HG03175 (cell line): ENCODE results near the gene MRPL28.
"Not testable (repeated sequence)": the region's sequence is repeated elsewhere in the genome, so short reads cannot be mapped to it uniquely, and the experiment has no call there.

Source experiments
- ATAC-seq: cut with Tn5 transposase; IDR thresholded peaks from one replicate; pipeline ENCODE4 v1.9.1; 2021; ENCODE audit warnings: mild to moderate bottlenecking, moderate library complexity; ENCODE audit not compliant: unreplicated experiment

The MRPL28 gene

DNA sequence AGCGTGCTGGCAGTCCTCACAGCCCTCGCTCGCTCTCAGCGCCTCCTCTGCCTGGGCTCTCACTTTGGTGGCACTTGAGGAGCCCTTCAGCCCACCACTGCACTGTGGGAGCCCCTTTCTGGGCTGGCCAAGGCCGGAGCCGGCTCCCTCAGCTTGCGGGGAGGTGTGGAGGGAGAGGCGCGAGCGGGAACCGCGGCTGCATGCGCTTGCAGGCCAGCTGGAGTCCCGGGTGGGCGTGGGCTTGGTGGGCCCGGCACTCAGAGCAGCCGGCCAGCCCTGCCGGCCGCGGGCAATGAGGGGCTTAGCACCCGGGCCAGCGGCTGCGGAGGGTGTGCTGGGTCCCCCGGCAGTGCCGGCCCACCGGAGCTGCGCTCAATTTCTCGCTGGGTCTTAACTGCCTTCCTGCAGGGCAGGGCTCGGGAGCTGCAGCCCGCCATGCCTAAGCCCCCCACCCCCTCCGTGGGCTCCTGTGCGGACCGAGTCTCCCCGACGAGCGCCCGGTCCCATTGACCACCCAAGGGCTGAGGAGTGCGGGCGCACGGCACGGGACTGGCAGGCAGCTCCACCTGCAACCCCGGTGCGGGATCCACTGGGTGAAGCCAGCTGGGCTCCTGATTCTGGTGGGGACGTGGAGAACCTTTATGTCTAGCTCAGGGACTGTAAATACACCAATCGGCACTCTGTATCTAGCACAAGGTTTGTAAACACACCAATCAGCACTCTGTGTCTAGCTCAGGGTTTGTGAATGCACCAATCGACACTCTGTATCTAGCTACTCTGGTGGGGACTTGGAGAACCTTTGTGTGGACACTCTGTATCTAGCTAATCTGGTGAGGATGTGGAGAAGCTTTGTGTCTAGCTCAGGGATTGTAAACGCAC is 29.0 kb downstream of the MRPL28 start:
- not testable (repeated sequence) for ATAC-seq

DNA sequence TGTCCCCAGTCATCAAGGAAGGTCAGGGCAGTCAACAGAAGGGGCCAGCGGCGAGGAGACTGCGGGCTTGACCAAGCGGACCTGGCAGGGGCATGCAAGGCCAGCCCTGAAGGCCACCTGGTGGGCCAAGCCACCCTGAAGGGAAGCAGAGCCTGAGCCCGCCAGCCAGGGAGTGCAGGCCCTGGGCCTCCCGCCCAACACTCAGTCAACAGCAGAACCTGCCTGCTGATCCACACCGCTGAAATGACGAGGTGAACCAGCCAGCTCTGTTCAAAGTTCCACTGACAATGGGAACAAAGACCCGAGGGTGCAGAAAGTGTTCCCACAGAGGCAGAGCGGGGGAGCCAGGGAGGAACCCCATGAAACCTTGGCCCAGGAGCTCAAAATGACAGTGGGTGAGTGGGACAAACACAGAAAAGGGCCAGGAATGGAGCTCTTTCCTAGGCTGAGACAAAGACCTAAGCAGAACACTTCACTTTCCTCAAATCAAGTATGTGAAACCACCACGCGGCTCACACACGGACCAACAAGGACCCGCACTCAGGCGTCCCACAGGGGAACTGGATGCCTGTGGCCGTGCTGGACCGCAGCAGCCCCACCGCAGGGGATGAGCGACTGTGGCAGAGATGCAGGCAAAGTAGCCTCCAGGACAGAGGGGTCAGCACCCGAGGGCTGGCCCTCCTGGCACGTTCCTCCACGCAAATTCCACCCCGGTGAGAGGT is 29.8 kb downstream of the MRPL28 start:
- no peak for ATAC-seq

DNA sequence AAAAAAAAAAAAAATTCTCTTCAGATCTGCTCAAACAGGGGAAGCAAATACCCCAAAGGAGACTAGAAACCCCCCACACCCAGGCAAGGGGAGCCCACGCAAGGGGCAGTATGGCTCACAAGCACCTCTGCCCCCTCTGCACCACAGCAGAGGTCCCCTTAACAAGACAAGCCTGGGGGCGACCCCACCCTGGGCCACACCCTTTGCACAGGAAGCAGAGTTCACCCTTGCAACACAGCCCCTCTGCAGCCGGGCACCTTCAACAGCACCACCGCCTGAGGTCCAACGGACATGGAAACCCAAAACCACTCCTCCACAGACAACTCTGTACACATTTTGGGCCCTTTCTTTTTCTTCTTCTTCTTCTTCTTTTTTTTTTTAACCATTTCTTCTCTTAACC is 30.7 kb downstream of the MRPL28 start:
- ATAC-seq = no peak

DNA sequence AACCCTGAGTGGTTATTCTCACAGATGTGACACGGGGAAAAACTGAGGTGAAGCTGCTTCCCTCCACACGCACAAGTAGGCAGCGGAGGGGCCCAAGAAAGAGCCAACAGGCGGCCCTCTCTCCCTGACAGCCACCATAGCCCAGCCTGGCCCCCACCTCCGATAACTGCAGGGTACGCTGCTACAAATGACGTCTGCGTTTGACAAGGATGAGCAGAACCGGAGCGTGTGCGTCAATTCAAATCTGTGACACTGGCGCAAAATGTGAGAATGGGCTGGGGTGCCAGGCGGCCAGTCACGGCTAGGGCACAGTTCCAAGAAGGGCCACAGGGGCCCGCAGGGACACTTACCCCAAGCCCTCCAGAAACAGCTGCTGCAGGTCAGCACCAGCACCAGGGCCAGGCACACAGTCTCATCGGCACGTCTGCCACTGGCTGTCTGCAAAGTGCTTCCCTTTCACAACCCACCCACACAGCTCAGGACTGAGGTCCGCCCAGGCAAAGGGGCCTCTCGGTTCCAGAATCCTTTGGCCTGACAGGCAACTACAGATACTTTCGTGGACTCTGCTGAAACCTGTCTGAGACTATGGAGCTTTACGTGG is 32.3 kb downstream of the MRPL28 start:
- no peak for ATAC-seq

DNA sequence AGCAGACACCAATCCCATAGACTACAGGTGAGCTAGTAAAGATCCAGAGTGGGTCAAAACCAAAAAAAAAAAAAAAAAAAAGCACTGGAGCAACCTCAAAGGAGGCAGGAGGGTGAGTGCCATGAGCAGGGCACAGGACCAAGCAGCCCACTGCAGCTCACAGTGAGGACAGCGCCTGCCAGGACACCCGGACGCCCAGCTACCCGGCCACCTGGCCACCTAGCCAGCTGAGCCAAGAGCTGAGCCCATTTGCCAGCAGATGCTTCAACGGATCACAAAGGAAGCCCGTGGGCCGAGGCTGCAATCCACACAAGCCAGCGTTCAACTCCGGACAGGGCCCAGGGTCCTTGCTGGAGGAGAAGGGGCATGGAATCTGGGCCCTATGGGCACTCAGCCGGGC is 32.9 kb downstream of the MRPL28 start:
- ATAC-seq = no peak

DNA sequence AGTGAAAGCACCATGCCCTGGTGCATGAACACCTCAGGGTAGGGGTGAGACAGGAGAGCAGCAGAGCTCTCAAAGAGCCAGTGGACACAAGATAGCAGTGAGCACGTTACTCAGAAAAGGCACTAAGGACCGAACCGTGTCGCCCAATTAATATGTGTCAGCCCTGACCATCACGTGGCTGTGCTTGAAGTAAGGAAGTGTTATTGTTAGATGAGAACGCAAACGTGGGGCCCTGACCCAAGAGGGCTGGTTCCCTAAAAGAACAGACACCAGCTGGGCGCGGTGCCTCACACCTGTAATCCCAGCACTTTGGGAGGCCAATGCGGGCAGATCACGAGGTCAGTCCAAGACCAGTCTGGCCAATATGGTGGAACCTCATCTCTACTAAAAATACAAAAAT is 34.1 kb downstream of the MRPL28 start:
- ATAC-seq = no peak

DNA sequence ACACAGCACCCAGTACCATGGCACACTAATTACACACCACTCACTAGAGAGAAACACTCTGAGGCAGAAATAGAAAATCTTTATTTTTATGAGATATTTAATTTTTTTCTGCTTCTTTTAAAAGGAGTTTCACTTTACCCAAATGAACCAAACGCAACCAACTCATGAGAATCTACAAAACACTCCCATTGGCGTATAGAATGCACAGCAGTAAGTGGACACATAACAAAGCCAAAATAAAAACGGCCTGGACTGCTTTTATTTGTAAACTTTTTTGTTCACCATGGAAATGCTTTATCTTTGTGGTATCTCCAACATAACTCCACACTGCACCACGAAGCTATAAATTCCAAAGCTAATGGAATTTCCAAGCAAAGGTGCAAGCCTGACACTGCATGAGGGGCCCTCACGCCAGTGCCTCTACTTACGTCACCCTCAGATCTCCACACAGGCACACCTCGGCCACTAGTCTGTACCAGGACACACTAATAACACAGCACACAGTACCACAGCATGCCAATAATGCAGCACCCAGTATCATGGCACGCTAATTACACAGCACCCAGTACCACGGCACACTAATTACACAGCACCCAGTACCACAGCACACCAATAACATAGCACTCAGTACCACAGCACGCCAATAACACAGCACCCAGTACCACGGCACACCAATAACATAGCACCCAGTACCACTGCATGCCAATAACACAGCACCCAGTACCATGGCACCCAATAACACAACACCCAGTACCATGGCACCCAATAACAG is 35.3 kb downstream of the MRPL28 start:
- not testable (repeated sequence) for ATAC-seq

DNA sequence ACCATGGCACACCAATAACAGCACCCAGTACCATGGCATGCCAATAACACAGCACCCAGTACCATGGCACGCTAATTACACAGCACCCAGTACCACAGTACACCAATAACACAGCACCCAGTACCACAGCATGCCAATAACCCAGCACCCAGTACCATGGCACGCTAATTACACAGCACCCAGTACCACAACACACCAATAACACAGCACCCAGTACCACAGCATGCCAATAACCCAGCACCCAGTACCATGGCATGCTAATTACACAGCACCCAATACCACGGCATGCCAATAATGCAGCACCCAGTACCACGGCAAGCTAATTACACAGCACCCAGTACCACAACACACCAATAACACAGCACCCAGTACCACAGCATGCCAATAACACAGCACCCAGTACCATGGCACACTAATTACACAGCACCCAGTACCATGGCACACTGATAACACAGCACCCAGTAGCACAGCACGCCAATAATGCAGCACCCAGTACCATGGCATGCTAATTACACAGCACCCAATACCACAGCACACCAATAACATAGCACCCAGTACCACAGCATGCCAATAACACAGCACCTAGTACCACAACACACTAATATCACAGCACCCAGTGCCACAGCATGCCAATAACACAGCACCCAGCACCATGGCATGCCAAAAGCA is 36.0 kb downstream of the MRPL28 start:
- ATAC-seq = not testable (repeated sequence)

DNA sequence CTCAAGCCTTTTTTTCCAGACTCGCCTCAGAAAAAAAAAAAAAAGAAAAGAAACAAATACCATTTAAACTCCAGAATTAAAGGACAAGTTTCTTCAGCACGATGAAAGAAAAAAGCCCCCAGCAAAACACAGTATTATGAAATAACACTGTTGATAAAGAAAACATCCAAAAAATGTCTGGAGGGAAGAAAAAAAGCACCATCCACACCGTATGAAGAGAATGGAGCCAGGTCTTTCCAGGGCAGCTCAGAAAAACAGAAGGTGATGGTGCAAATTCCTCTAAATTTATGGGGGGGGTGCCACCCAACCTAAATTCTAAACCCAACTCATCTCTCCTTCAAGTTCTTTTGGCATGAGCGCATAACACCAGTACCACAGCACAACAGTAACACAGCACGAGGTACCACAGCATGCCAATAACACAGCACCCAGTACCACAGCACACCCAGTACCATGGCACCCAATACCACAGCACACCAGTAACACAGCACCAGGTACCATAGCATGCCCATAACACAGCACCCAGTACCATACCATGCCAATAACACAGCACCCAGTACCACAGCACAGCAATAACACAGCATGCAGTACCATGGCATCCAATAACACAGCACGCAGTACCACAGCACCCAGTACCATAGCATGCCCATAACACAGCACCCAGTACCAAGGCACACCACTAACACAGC is 36.8 kb downstream of the MRPL28 start:
- ATAC-seq = no peak

DNA sequence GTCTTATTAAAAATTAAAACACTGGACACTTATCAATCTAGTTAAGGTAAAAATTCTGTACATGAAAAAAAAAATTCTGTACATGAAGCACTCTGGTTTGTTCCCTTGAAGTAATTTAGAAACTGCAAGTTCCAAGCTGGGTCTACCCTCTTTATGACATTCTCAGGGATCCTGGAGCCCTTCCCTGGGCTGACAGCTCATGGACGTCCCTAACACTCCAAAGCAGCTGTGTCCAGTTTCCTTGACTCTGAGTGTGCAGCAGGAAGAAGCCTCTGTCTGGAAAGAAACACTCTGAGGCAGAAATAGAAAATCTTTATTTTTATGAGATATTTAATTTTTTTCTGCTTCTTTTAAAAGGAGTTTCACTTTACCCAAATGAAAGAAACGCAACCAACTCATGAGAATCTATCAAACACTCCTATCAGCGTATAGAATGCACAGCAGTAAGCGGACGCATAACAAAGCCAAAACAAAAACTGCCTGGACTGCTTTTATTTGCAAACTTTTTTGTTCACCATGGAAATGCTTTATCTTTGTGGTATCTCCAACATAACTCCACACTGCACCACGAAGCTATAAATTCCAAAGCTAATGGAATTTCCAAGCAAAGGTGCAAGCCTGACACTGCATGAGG is 39.0 kb downstream of the MRPL28 start:
- not testable (repeated sequence) for ATAC-seq

DNA sequence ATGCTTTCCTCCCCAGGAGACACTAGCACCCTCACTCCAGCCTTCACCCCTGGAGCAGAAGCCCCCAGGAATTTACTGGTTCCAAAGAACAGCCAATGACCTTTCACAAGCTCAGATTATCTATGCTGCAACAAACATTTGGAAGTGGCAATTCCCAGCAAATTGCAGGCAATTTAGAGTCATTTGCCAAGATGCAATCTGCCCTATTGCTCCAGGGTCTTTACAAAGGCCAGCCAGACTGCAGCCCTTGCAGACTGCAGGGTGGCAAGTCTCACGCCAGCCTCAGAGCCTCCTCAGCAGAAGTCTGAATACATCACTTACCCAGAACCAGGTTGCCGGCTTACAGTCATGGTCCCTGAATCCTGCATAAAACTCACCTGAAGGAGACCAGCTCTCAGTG is 39.6 kb downstream of the MRPL28 start:
- ATAC-seq = no peak

DNA sequence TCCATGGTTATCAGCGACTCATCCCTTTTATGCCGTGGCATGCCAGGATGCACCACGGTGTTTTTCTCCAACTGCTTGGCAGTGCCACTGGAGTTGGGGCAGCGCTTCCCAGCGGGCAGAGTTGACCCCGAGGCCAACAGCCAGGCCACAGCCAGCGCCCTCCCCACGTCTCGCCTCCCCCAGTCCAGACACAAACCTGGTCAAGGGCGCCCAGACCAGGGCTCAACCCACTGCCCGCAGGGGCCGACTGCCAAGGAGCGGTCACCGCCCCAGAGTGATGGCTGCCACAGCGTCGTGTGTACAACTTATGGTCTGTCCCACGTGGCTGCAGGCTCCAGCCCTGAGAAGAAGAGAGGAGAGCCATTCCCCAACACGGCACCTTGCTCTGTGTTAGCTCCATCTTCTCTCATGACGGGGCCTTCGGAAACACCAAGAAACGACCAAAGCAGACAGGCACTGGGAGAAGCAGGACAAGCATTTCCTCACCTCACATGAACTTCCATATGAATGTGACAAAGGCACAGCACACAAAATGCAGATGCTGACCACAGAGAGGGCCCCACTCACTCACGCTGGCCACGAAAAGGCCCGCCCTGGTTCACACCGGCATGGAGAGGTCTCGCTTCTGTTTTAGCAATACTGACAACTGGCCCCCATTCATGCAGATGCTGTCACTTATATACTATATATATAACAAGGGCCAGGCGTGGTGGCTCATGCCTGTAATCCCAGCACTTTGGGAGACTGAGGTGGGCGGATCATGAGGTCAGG is 44.8 kb downstream of the MRPL28 start:
- ATAC-seq = no peak

DNA sequence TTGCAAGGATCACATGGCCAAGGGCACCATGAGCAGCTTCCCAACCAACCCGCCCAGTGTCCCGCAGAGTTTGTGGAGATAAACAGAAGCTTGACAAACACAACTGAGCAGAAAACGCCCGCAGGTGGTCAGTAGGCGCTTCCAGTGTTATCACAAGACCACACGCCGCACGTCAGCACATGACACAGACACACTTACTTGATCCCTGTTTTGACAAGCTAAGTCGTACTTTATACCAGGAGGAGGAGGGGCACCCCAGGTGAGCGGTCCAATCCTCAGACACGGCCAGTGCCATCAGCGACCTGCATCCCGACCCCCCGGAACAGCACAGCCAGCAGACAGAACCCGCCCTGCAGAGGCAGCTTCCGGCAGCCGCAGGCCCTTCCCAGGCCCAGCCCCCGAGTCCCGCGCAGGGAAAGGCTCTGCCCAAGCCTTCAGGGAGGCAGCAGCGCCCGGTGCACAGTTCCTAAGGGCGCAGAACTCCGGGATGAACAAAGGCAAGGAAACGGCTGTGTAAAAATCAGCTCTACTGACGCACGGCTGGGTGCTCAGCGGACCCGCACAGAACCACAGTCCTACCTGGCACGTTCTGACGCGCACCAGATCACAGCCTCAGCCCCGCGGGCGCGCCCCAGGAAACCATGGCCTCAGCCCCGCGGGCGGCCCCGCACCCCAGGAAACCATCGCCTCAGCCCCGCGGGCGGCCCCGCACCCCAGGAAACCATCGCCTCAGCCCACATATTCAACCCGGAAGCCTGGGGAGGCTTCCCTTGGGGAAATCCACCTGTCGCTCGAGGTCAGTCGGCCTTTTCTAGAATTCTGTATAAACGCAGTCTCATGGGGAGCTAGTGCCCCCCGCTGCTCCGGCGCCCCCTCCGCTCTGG is 45.6 kb downstream of the MRPL28 start:
- ATAC-seq = no peak

DNA sequence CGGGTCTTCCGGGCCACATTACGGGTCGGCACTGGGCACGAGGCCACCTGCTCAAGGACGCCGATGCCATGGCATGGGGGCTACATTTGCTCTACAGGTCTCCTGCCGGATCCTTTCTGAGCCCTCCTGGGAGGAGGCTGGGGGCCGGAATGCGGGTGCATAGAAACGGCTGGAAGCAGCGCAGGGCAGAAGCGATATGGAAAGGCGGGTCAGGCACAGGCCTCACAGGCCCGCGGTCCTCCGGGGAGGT is 46.2 kb downstream of the MRPL28 start:
- ATAC-seq = no peak

DNA sequence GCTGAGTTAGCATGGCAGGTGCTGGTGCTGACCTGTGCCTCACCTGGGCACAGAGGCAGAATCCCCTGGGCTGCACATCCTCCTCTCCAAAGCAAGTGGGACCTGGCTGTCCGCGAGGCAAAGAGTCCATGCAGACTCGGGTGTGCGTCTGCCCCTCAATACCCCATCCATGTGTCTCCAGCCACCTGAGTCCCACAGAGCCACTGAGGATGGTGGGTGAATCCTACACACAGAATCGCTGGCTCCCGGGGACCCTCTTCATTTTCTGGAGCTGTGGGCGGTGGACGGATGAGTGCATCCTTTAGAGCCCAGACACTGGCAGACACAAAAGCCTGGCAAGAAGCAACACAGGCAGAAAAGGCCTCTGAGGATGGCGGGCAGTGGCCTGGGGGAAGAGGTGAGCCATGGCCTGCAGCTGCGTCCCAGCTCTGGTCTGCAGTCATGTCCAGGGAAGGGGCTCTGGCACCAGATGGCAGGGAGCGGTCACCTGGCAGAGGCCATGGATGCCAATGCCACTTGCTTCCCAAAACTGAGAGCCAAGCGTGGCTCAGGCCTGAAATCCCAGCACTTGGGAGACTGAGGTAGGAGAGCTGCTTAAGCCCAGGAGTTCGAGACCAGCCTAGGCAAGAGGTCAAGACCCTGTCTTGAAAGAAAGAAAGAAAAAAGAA is 47.7 kb downstream of the MRPL28 start:
- no peak for ATAC-seq

DNA sequence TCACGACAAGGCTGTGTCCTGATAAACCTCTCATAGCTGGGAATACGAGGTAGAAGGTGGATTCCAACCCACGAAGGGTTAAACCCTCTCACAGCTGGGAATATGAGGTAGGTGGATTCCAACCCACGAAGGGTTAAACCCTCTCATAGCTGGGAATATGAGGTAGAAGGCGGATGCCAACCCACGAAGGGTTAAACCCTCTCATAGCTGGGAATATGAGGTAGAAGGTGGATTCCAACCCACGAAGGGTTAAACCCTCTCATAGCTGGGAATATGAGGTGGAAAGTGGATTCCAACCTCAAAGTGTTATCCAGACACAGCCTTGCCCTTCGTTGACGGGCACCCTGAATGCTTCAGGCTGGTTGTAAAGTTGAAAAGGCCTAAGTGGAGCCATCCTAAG is 48.8 kb downstream of the MRPL28 start:
- ATAC-seq = no peak

DNA sequence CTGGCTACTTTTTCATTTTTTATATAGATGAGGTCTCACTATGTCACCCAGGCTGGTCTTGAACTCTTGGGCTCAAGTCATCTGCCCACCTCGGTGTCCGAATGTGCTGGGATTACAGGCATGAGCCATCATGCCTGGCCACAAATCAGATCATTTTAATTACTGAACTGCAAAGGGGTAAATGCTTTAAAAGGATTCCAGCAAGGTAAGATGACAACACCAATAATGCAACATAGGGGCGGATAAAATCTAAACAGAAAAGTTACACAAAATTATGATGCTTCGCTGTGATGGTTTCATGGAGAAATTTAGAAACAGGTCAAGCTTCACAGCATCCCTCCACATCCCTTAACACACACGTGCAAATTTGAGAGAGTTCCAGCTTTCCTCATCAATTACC is 50.1 kb downstream of the MRPL28 start:
- ATAC-seq = no peak

DNA sequence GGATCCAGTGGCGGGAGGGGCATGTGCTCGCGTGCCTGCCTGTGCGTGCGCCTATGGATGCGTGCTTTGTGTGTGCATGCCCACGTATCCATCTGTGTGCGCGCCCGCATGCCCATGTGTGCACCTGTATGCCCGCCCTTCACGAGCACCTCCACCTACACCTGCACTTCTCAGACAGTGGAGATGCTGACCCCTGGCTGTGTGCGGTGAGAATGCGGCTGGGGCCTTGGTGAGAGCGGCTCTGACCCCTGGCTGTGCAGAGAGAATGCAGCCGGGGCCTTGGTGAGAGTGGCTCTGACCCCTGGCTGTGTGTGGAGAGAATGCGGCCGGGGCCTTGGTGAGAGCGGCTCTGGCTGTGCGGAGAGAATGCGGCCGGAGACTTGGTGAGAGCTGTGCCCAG is 51.7 kb downstream of the MRPL28 start:
- no peak for ATAC-seq
